GM19463 (cell line): ENCODE data around the gene COL12A1.
"Not testable (repeated sequence)": the region's sequence is repeated elsewhere in the genome, so short reads cannot be mapped to it uniquely, and the experiment has no call there.

Source experiments
- ATAC-seq: cut with Tn5 transposase; IDR thresholded peaks from one replicate; pipeline ENCODE4 v1.9.1; 2021; ENCODE audit warnings: mild to moderate bottlenecking, moderate library complexity; ENCODE audit not compliant: unreplicated experiment

The COL12A1 gene

DNA sequence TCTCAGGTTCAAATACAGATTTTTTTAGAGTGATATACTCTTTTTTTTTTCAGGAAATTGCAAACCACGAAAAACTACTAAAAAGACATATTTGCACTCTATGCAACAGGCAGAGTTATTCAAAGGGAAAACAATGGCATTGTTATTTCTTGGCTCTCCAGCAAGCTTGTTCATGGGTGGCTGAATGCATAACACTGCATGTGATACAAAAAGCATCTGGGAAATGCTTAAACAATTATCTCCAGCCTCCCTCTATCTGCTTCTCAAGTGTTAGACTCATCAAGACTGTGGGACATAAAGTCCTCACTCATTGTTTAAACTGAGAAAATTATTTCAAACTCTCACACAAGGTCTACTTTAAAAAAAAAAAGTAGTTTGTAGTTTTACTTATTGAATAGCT lies 7.3 kb upstream of the COL12A1 start:
- ATAC-seq = no peak

DNA sequence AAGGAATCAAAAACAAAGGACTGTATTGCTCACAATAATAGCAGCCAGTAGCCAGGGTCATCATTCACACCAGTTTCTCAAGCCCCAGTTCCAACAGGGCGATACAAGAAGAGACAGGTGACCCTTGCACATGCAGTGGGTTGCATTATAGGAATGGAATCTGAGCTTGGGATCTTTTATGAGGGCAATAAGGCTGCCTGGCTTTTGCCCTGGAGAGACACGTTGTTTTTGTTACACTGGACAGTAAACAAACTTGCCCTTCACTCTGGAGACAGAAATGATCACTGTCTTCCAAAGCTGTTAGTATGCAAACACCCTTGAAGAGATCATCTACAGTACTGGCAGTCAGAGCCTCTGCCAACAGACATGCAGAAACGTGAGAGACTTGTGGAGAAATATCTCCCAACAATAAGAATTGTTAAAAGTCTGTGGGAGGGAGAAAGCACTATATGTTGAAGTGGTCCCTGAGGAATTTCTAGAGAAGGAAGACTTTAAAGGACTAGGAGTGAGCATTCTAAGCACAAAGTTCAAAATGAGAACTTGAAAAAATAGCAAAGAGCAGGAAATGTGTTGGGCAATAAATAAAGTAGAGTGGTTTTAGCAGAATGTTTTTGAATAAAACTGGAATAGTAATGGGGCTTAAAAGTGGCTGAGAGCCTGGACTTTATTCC lies 6.2 kb upstream of the COL12A1 start:
- no peak for ATAC-seq

GRCh38 chr6:75210885-75211739 lies 5.3 kb upstream of the COL12A1 start:
- no peak for ATAC-seq

- no peak for ATAC-seq
Observed at GRCh38 chr6:75209184-75209723, 3.4 kb upstream of the COL12A1 start.

- peak; percentile 66 for ATAC-seq
Observed at GRCh38 chr6:75208298-75209183, 2.7 kb upstream of the COL12A1 start.

GRCh38 chr6:75206576-75207342 lies 906 bp upstream of the COL12A1 start:
- peak; percentile 4 for ATAC-seq

GRCh38 chr6:75204959-75205775 lies 686 bp downstream of the COL12A1 start:
- ATAC-seq = no peak

- ATAC-seq = no peak
Observed at GRCh38 chr6:75204217-75204958, 1.5 kb downstream of the COL12A1 start.

DNA sequence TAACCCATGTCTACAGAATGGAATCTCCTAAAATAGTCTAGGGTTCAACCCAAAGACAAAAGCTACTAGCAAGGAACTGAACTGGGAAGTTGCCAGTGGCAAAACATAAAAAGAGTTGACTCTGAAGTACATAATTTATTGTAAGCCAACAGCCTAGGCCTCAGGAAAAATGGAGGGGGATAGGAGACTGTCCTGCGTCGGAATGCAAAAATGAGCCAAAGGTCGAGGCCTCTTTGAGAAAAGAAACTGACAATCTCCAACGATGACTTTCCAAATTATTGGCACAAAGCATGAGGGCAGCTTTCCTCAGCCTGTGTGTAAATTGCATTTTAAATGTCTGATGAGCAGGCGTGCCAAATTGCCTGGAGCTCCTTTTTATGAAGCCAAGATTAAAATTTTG lies 2.1 kb downstream of the COL12A1 start:
- ATAC-seq = no peak

GRCh38 chr6:75202676-75203131 lies 3.1 kb downstream of the COL12A1 start:
- ATAC-seq = no peak

DNA sequence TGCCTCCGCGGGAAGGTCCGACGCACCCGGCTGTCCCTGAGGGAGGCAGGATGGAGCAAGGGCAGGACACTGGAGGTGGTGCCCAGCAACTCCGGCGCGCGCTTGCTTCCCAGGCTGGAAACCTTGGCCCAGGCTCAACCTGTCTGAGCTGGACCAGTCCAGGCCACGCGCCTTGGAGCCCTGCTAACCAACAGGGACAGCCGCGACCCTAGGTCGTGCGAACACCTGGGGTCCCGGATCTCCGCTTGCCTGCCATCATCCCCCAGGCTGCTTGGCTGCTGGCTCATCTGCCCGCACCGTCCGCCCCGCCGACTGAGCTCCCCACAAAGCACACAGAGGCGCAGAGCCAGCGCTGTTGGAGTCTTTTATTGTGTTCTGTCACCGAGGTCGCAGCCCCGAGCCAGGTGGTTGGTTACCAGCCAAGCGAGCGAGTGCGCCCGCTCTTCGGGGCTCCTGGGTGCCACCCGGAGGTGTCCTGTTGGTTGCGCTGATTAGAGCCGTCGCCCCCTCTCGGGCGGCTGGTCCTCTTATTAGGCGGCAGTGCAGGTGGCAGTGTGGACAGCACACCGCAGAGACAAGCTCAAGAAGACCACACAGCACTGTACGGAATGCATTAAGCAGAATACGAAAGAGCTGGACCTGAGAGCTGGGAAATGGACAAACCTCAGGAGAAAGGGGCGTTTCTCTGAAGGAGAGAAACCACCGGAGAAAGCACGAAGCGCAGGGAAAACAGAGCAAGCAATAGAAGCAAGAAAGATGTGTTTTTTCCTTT lies 3.8 kb downstream of the COL12A1 start:
- ATAC-seq = no peak

- no peak for ATAC-seq
Observed at GRCh38 chr6:75201021-75201420, 4.8 kb downstream of the COL12A1 start.

- ATAC-seq = no peak
Observed at GRCh38 chr6:75199889-75200288, 6.0 kb downstream of the COL12A1 start.

GRCh38 chr6:75196081-75196687 lies 9.7 kb downstream of the COL12A1 start:
- ATAC-seq = no peak

DNA sequence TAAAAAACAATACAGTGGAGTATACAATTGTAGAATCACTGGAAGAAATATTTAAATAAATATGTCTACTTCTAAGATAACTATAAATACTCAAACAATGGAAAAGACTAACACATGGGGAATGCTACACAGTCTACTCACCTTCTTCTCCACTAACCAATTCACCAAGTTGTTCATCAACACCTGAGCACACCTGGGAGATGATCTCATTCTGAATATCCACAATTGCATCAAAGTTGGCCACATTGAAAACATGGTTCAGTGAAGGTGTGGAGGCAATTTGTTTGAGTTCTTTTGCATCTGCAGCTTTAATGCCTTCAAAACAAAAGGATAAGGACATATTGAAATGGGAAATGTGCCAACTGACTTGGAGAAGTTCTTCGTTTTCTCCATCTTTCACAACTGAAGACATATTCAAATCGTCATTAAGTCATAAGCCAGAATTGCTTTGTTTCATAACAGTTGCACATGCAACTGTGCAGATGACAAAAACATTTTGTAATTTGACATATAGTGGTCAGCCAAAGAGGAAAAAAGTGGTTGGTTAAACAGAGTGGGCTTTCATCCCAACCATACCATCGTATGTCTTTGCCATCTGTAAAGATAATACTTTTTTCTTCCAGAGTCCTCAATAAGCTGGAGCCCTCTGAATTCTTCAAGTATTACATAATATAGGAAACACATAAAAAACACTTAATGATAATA lies 17.5 kb downstream of the COL12A1 start:
- ATAC-seq = no peak

DNA sequence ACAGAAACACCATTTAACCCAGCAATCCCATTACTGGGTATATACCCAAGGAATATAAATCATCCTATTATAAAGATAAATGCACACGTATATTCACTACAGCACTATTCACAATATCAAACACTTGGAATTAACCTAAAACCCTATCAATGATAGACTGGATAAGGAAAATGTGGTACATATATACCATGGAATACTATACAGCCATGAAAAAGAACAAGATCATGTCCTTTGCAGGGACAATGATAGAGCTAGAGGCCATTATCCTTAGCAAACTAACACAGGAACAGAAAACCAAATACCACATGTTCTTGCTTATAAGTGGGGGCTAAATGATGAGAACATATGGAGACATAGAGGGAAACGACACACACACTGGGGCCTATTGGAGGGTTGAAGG lies 19.3 kb downstream of the COL12A1 start:
- not testable (repeated sequence) for ATAC-seq

- no peak for ATAC-seq
Observed at GRCh38 chr6:75183099-75183541, 22.7 kb downstream of the COL12A1 start.
